Kidney epithelial cell (primary cell): ENCODE data around the gene PRM3. TPM values are rescaled to one million over a fixed set of nuclear protein-coding genes. Genes with fewer than 3 reads are reported as not detected.

Source experiments
- DNase-seq: peaks from one replicate; pipeline ENCODE4 v3.0.0-alpha.2; 2010; ENCODE audit warnings: low read depth
- H3K27me3 ChIP-seq: 2 replicates; pipeline ENCODE4 v1.6.0; 2011; ENCODE audit warnings: low read length; ENCODE audit not compliant: control insufficient read depth, insufficient read depth
- H3K36me3 ChIP-seq: 2 replicates; pipeline ENCODE4 v1.5.1; 2011; ENCODE audit warnings: low read length; ENCODE audit not compliant: control insufficient read depth, insufficient read depth
- H3K4me3 ChIP-seq: 2 replicates; pipeline ENCODE4 v1.5.1; 2011; ENCODE audit warnings: low read depth, mild to moderate bottlenecking, control low read depth, low read length
- CTCF ChIP-seq: IDR thresholded peaks from 2 replicates; pipeline ENCODE4 v1.5.1; 2011; ENCODE audit warnings: mild to moderate bottlenecking, moderate library complexity, low read length, control low read depth, inconsistent platforms; ENCODE audit not compliant: insufficient read depth, poor library complexity, severe bottlenecking
- total RNA-seq: library from RNA; depleted of rRNA; stranded (reverse); fragments of >200 nt; gene quantifications from 2 replicates; pipeline ENCODE4 v1.2.3, GENCODE V29; 2015

PRM3 gene
- total RNA-seq, 1 donor from 2014 or later, result not detected

- TF ChIP-seq CTCF, result peak; percentile 1
- Histone ChIP-seq H3K36me3 (peaks cover 1% of the 10 kb centered on the region), H3K27me3 (no peaks in the 10 kb centered on the region), H3K4me3 (peak overlapping the region; percentile 73)
- no peak for DNase-seq
Measured at GRCh38 chr16:11253995-11254912, 19.2 kb downstream of the PRM3 start.

- peaks cover 1% of the 10 kb centered on the region for H3K36me3 ChIP-seq
- no peak for TF ChIP-seq CTCF
- H3K4me3 ChIP-seq, result peak overlapping the region; percentile 73
- no peaks in the 10 kb centered on the region for H3K27me3 ChIP-seq
- DNase-seq, result no peak
Measured at GRCh38 chr16:11253009-11253994, 20.1 kb downstream of the PRM3 start.

GRCh38 chr16:11252482-11252931 lies 20.9 kb downstream of the PRM3 start:
- no peak for DNase-seq
- TF ChIP-seq CTCF, result no peak
- no peaks in the 10 kb centered on the region for H3K27me3 ChIP-seq
- H3K36me3 ChIP-seq, result peaks cover 1% of the 10 kb centered on the region
- H3K4me3 ChIP-seq, result no peak overlapping the region

- Histone ChIP-seq H3K36me3 (peaks cover 1% of the 10 kb centered on the region), H3K4me3 (no peak overlapping the region), H3K27me3 (no peaks in the 10 kb centered on the region)
- no peak for TF ChIP-seq CTCF
- peak; percentile 49 for DNase-seq
Measured at GRCh38 chr16:11251525-11252481, 21.6 kb downstream of the PRM3 start.
